ENCODE data around the gene DOK5.

The DOK5 gene

GRCh38 chr20:54459279-54459678 lies 16.1 kb upstream of the DOK5 start:
- H3K27ac ChIP-seq, result no peak overlapping the region
- TF ChIP-seq CTCF (conservative IDR thresholded peaks at IDR 0.05), result no peak

- H3K27ac ChIP-seq, result no peak overlapping the region
- no peak for TF ChIP-seq CTCF (conservative IDR thresholded peaks at IDR 0.05)
Measured at GRCh38 chr20:54464003-54464402, 11.4 kb upstream of the DOK5 start.

GRCh38 chr20:54466127-54466526 lies 9.3 kb upstream of the DOK5 start:
- no peak for TF ChIP-seq CTCF (conservative IDR thresholded peaks at IDR 0.05)
- no peak overlapping the region for H3K27ac ChIP-seq

- no peak for TF ChIP-seq CTCF (conservative IDR thresholded peaks at IDR 0.05)
- no peak overlapping the region for H3K27ac ChIP-seq
Measured at GRCh38 chr20:54467622-54468021, 7.8 kb upstream of the DOK5 start.

GRCh38 chr20:54468082-54468481 lies 7.3 kb upstream of the DOK5 start:
- TF ChIP-seq CTCF (conservative IDR thresholded peaks at IDR 0.05), result no peak
- no peak overlapping the region for H3K27ac ChIP-seq

- no peak for TF ChIP-seq CTCF (conservative IDR thresholded peaks at IDR 0.05)
- no peak overlapping the region for H3K27ac ChIP-seq
Measured at GRCh38 chr20:54469293-54469692, 6.1 kb upstream of the DOK5 start.

- H3K27ac ChIP-seq, result no peak overlapping the region
- TF ChIP-seq CTCF (conservative IDR thresholded peaks at IDR 0.05), result no peak
Measured at GRCh38 chr20:54469952-54470351, 5.4 kb upstream of the DOK5 start.

- no peak overlapping the region for H3K27ac ChIP-seq
- no peak for TF ChIP-seq CTCF (conservative IDR thresholded peaks at IDR 0.05)
Measured at GRCh38 chr20:54470697-54471096, 4.7 kb upstream of the DOK5 start.
